ENCODE measurements around the gene LMNTD1.
"Not testable (repeated sequence)": the region's sequence is repeated elsewhere in the genome, so short reads cannot be mapped to it uniquely, and the experiment has no call there.

The LMNTD1 gene

GRCh38 chr12:25553098-25553497 lies at the start of gene LMNTD1:
Gene LMNTD1, minus strand, starts transcription at chr12:25553283. Its CDS starts 324 bp downstream, at chr12:25552959.
- DNase-seq = no peak

- no peak for DNase-seq
Measured at GRCh38 chr12:25598956-25599355, 45.9 kb upstream of the LMNTD1 start.

GRCh38 chr12:25595496-25595895 lies 42.4 kb upstream of the LMNTD1 start:
- not testable (repeated sequence) for DNase-seq

- DNase-seq = no peak
Measured at GRCh38 chr12:25594376-25594775, 41.3 kb upstream of the LMNTD1 start.

- peak; percentile 77 for DNase-seq
Measured at GRCh38 chr12:25592725-25593495, 39.8 kb upstream of the LMNTD1 start.

- DNase-seq = no peak
Measured at GRCh38 chr12:25591144-25591543, 38.1 kb upstream of the LMNTD1 start.

- DNase-seq = no peak
Measured at GRCh38 chr12:25590011-25590721, 37.1 kb upstream of the LMNTD1 start.

- no peak for DNase-seq
Measured at GRCh38 chr12:25587346-25587745, 34.3 kb upstream of the LMNTD1 start.

- DNase-seq = no peak
Measured at GRCh38 chr12:25585662-25586061, 32.6 kb upstream of the LMNTD1 start.

GRCh38 chr12:25585021-25585523 lies 32.0 kb upstream of the LMNTD1 start:
- peak; percentile 48 for DNase-seq

GRCh38 chr12:25584596-25584995 lies 31.5 kb upstream of the LMNTD1 start:
- no peak for DNase-seq

- DNase-seq = peak; percentile 48
Measured at GRCh38 chr12:25583545-25583944, 30.5 kb upstream of the LMNTD1 start.

GRCh38 chr12:25581067-25581466 lies 28.0 kb upstream of the LMNTD1 start:
- DNase-seq = no peak

- DNase-seq = no peak
Measured at GRCh38 chr12:25578411-25579143, 25.5 kb upstream of the LMNTD1 start.

GRCh38 chr12:25574761-25575160 lies 21.7 kb upstream of the LMNTD1 start:
- DNase-seq = peak; percentile 26

- DNase-seq = no peak
Measured at GRCh38 chr12:25573346-25573745, 20.3 kb upstream of the LMNTD1 start.

GRCh38 chr12:25570418-25570817 lies 17.3 kb upstream of the LMNTD1 start:
- no peak for DNase-seq

- no peak for DNase-seq
Measured at GRCh38 chr12:25566202-25566949, 13.3 kb upstream of the LMNTD1 start.

GRCh38 chr12:25558586-25558985 lies 5.5 kb upstream of the LMNTD1 start:
- no peak for DNase-seq

GRCh38 chr12:25557830-25558436 lies 4.8 kb upstream of the LMNTD1 start:
- DNase-seq = peak; percentile 59

GRCh38 chr12:25556153-25556552 lies 3.1 kb upstream of the LMNTD1 start:
- DNase-seq = no peak

- DNase-seq = no peak
Measured at GRCh38 chr12:25552681-25553080, 402 bp downstream of the LMNTD1 start.
